NCI-H446 treated with DMSO at 0.1 percent for 48 hours (cell line): ENCODE data around the gene ZNF316.
"Not testable (repeated sequence)": the region's sequence is repeated elsewhere in the genome, so short reads cannot be mapped to it uniquely, and the experiment has no call there.

Experiments used
- DNase-seq: peaks from one replicate; lab custom pipeline; 2025; lab: John Stamatoyannopoulos, UW

The ZNF316 gene

GRCh38 chr7:6647080-6647479 lies 10.0 kb downstream of the ZNF316 start:
- DNase-seq = no peak

GRCh38 chr7:6647541-6647940 lies 10.4 kb downstream of the ZNF316 start:
- no peak for DNase-seq

- no peak for DNase-seq
Measured at GRCh38 chr7:6648066-6648814, 11.1 kb downstream of the ZNF316 start.

GRCh38 chr7:6648815-6649104 lies 11.6 kb downstream of the ZNF316 start:
- no peak for DNase-seq

GRCh38 chr7:6649241-6649961 lies 12.3 kb downstream of the ZNF316 start:
- no peak for DNase-seq

- DNase-seq = no peak
Measured at GRCh38 chr7:6650086-6650485, 13.0 kb downstream of the ZNF316 start.

GRCh38 chr7:6650521-6651011 lies 13.4 kb downstream of the ZNF316 start:
- DNase-seq = no peak

GRCh38 chr7:6651851-6652445 lies 14.8 kb downstream of the ZNF316 start:
- no peak for DNase-seq

GRCh38 chr7:6652446-6653011 lies 15.4 kb downstream of the ZNF316 start:
- DNase-seq = no peak

GRCh38 chr7:6653071-6654003 lies 16.2 kb downstream of the ZNF316 start:
- DNase-seq = no peak

- no peak for DNase-seq
Measured at GRCh38 chr7:6654113-6654841, 17.2 kb downstream of the ZNF316 start.

- no peak for DNase-seq
Measured at GRCh38 chr7:6654842-6655610, 17.9 kb downstream of the ZNF316 start.

GRCh38 chr7:6655636-6656385 lies 18.7 kb downstream of the ZNF316 start:
- DNase-seq = no peak

- no peak for DNase-seq
Measured at GRCh38 chr7:6656413-6656812, 19.3 kb downstream of the ZNF316 start.

GRCh38 chr7:6658618-6659345 lies 21.7 kb downstream of the ZNF316 start:
- DNase-seq = no peak

GRCh38 chr7:6670851-6671250 lies 33.7 kb downstream of the ZNF316 start:
- not testable (repeated sequence) for DNase-seq

GRCh38 chr7:6675807-6676405 lies 38.8 kb downstream of the ZNF316 start:
- DNase-seq = no peak

- DNase-seq = no peak
Measured at GRCh38 chr7:6680146-6680545, 43.0 kb downstream of the ZNF316 start.
